Retinal pigment epithelial cell (primary cell): ENCODE results near the gene PDE10A.
A peak's percentile ranks its signal among the peaks of the same experiment; 100 is the strongest.
"Not testable (repeated sequence)": the region's sequence is repeated elsewhere in the genome, so short reads cannot be mapped to it uniquely, and the experiment has no call there.

Experiments used
- DNase-seq: peaks from one replicate; pipeline ENCODE4 v3.0.0-alpha.2; 2010; ENCODE audit warnings: low read depth
- H3K4me3 ChIP-seq: 2 replicates; pipeline ENCODE4 v1.5.1; 2011; ENCODE audit warnings: mild to moderate bottlenecking, low read length, control low read depth, moderate library complexity
- TF ChIP-seq, protein P1 (sequence below): conservative IDR thresholded peaks from 2 replicates; pipeline ENCODE4 v1.5.1; 2011; ENCODE audit warnings: low read depth, low read length, control low read depth, inconsistent platforms

Gene PDE10A

DNA sequence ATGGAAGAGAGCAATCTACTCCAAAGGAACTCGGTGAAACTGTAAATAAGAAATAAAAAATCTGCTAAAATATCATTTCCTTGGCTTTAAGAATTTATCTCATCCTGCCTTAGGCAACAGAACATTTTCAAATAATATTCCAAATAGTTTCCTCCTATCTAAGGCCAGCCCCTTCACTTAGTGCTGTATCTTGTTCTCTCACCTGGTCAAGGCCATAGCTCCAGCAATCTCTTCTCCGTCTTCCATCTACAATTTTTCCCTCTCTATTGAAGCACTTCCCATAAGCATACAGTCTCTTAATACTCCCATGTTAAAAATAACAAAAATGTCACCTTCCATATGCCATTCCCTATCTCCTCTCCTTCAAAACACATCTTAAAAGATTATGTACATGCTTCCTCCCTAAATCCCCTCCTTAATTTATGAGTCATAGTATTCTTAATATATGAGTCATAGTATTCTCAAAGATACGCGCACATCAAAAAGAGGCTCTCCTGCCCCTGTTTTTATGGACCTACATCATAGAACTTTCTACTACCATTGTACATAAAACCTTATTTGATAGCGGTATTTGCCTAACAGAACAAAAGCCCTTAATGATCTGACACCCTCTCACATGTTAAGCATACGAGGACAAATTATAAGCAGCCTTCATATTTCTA is 146.9 kb downstream of the PDE10A start:
- no peak overlapping the region for H3K4me3 ChIP-seq
- peak; percentile 48 for DNase-seq
- TF ChIP-seq, protein P1, sequence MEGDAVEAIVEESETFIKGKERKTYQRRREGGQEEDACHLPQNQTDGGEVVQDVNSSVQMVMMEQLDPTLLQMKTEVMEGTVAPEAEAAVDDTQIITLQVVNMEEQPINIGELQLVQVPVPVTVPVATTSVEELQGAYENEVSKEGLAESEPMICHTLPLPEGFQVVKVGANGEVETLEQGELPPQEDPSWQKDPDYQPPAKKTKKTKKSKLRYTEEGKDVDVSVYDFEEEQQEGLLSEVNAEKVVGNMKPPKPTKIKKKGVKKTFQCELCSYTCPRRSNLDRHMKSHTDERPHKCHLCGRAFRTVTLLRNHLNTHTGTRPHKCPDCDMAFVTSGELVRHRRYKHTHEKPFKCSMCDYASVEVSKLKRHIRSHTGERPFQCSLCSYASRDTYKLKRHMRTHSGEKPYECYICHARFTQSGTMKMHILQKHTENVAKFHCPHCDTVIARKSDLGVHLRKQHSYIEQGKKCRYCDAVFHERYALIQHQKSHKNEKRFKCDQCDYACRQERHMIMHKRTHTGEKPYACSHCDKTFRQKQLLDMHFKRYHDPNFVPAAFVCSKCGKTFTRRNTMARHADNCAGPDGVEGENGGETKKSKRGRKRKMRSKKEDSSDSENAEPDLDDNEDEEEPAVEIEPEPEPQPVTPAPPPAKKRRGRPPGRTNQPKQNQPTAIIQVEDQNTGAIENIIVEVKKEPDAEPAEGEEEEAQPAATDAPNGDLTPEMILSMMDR, result no peak

DNA sequence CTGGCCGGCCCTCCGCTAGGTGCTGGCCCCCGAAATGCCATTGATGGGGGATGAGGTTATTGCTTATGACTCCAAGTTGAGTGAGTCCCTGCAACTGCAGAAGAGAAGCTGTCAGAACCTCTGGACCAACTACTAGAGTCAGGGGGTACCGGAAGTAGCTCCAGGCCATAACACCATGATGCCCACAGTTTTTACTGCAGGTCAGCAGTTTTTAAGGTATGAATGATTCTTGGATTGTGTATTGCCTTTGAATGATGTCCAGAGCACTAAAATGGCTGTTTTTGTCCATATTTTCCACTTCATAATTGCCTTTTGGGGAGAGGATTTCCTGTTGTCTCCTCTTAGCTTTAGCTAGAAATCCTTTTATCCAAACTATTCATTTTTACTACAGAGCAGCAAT is 148.4 kb downstream of the PDE10A start:
- DNase-seq, result no peak
- TF ChIP-seq, protein P1, result no peak
- H3K4me3 ChIP-seq, result no peak overlapping the region

DNA sequence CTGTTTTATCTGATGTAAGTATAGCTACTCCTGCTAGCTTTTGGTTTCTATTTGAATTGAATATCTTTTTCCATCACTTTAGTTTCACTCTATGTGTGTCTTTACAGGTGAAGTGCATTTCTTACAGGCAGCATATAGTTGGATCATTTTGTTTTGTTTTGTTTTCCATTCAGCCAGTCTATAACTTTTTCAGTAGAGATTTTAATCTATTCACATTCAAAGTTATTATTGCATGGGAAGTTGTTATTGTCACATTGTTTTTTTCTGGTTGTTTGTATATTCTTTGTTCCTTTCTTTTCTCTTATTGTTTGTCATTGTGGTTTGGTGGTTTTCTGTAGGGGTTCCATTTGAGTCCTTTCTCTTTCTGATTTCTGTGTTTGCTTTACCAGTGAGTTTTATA is 151.2 kb downstream of the PDE10A start:
- DNase-seq, result no peak
- TF ChIP-seq, protein P1, result no peak
- no peak overlapping the region for H3K4me3 ChIP-seq

DNA sequence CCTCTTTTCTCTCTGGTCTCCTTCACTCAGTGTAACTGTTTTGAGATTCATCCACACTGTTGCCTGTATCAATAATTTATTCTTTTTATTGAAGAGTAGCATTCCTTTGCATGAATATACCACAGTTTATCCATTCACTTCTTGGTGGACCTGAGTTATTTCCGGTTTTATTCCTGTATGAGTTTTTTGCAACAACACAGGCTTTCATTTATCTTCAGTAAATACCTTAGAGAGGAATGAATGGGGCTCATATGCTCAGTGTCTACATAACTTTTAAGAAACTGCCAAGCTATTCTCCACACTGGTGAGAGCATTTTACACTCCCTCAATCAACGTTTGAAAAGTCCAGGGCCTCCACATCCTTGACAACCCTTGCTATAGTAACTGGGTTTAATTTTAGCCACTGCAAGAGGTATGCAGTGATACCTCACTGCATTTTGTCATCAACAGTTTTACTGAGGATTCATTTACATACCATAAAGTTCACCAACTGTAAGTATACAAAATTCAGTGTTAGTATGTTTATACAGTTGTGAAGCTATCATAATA is 154.6 kb downstream of the PDE10A start:
- TF ChIP-seq, protein P1, result no peak

DNA sequence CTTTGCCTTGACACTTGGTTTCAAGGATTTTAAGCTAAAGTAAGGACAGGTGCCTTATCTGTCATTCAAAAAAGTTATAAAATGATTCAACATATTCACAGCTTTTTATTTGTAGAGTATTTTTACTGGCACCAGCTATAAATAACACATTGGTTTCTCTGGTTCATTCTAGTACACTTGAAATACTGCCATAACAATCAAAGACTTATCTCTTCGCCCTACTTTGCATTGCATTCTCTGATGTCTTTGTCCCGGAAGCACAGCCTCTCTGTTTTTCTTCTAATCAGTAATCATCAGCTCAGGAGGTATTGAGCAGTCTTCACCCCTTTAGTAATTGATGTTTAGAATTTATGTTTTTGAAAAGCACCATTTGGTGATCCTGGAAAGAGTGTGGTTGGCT is 156.4 kb downstream of the PDE10A start:
- no peak overlapping the region for H3K4me3 ChIP-seq
- TF ChIP-seq, protein P1, result no peak
- no peak for DNase-seq

More for the DNA sequence above, 154.6 kb downstream of the PDE10A start:
- no peak overlapping the region for H3K4me3 ChIP-seq
- no peak for DNase-seq

DNA sequence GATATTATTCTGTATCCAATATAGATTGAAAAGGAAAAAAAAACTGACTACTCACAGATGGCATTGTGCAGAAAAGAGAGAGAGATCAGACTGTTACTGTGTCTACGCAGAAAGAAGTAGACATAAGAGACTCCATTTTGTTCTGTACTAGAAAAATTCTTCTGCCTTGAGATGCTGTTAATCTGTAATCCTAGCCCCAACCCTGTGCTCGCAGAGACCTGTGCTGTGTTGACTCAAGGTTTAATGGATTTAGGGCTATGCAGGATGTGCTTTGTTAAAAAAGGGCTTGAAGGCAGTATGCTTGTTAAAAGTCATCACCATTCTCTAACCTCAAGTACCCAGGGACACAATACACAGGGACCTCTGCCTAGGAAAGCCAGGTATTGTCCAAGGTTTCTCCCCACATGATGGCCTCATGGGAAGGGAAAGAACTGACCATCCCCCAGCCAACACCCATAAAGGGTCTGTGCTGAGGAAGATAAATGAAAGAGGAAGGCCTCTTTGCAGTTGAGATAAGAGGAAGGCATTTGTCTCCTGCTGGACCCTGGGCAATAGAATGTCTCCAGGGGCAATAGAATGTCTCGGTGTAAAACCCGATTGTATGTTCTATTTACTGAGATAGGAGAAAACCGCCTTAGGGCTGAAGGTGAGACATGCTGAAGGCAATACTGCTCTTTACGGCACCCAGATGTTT is 162.7 kb downstream of the PDE10A start:
- not testable (repeated sequence) for H3K4me3 ChIP-seq, DNase-seq

DNA sequence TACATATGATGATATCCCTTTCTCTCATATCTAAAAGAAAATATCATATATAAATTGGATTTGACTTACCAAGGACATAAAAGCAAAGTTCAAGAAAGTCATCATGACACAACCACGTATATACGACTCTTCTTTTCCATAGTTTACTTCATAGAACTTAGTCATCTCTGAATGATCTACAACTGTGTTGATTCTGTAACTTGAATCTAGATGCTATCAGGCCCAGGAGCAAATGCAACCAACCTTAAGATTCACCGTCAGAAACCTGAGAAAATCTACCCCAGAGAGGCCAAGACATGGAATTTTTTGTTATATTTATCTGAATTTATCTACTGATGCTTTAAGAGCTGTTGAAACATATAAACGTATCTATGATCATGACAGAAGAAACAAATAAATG is 165.6 kb downstream of the PDE10A start:
- TF ChIP-seq, protein P1, result no peak
- DNase-seq, result no peak

More for the DNA sequence above, 165.6 kb downstream of the PDE10A start:
- H3K4me3 ChIP-seq, result no peak overlapping the region
